Cardiac fibroblast (primary cell): ENCODE measurements around the gene LRFN2.

Experiments used
- DNase-seq, 2 donors: peaks; one replicate each; pipeline versions ENCODE4 v3.0.0 to v3.0.0-alpha.2; 2010; ENCODE audit warnings: low read depth in 2 of 2
- H3K4me3 ChIP-seq, 2 donors: replicated peaks in 1 of 2; 1 replicate in 1 of 2; 2 replicates in 1 of 2; pipeline ENCODE4 v1.5.1; 2011; ENCODE audit warnings: low read depth in 2 of 2, low read length in 2 of 2, mild to moderate bottlenecking in 2 of 2, moderate library complexity in 1 of 2
- CTCF ChIP-seq: IDR thresholded peaks from one replicate; pipeline ENCODE4 v1.5.1; 2011; ENCODE audit warnings: low read depth, mild to moderate bottlenecking, low read length, inconsistent platforms

Gene LRFN2

GRCh38 chr6:40588480-40588879 is 1.3 kb upstream of the LRFN2 start:
- no peak for TF ChIP-seq CTCF
- H3K4me3 ChIP-seq, result no peak overlapping the region
- no peak for DNase-seq

GRCh38 chr6:40588070-40588384 is 863 bp upstream of the LRFN2 start:
- TF ChIP-seq CTCF, result no peak
- no peak overlapping the region for H3K4me3 ChIP-seq
- DNase-seq, result no peak

- TF ChIP-seq CTCF, result no peak
- H3K4me3 ChIP-seq, result no peak overlapping the region
- peak in 1 of 2 donors; percentile 2 for DNase-seq
Measured at GRCh38 chr6:40586369-40587201, 579 bp downstream of the LRFN2 start.

- DNase-seq, result no peak
- no peak for TF ChIP-seq CTCF
- H3K4me3 ChIP-seq, result no peak overlapping the region
Measured at GRCh38 chr6:40585651-40586269, 1.4 kb downstream of the LRFN2 start.

GRCh38 chr6:40585223-40585622 is 1.9 kb downstream of the LRFN2 start:
- DNase-seq, result no peak
- no peak overlapping the region for H3K4me3 ChIP-seq
- TF ChIP-seq CTCF, result no peak

- no peak for TF ChIP-seq CTCF
- no peak overlapping the region for H3K4me3 ChIP-seq
- DNase-seq, result no peak
Measured at GRCh38 chr6:40584741-40585140, 2.4 kb downstream of the LRFN2 start.
